Measurements from ENCODE around the gene TRAM2. TPM values are rescaled to one million over a fixed set of nuclear protein-coding genes. Genes with fewer than 3 reads are reported as not detected.
A peak's percentile ranks its signal among the peaks of the same experiment; 100 is the strongest.

The TRAM2 gene, protein sequence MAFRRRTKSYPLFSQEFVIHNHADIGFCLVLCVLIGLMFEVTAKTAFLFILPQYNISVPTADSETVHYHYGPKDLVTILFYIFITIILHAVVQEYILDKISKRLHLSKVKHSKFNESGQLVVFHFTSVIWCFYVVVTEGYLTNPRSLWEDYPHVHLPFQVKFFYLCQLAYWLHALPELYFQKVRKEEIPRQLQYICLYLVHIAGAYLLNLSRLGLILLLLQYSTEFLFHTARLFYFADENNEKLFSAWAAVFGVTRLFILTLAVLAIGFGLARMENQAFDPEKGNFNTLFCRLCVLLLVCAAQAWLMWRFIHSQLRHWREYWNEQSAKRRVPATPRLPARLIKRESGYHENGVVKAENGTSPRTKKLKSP
- total RNA-seq: 10 to 100 TPM; 16.1 to 24.8 (median 17.8) TPM
- long read RNA-seq, partial matches to known transcripts: 0 of 4 reads
- long read RNA-seq, other reads (novel, unspliced or antisense): 4 of 4 reads

- no peaks in the 10 kb centered on the region for H3K36me3 ChIP-seq
- DNase-seq (peak; percentile 89 to 91 (median 90)), ATAC-seq (peak; percentile 84 to 93 (median 88))
- H3K4me3 ChIP-seq: peak within 1 kb of the TSS; percentile 77 to 90 (median 86)
- TF ChIP-seq, protein P1, sequence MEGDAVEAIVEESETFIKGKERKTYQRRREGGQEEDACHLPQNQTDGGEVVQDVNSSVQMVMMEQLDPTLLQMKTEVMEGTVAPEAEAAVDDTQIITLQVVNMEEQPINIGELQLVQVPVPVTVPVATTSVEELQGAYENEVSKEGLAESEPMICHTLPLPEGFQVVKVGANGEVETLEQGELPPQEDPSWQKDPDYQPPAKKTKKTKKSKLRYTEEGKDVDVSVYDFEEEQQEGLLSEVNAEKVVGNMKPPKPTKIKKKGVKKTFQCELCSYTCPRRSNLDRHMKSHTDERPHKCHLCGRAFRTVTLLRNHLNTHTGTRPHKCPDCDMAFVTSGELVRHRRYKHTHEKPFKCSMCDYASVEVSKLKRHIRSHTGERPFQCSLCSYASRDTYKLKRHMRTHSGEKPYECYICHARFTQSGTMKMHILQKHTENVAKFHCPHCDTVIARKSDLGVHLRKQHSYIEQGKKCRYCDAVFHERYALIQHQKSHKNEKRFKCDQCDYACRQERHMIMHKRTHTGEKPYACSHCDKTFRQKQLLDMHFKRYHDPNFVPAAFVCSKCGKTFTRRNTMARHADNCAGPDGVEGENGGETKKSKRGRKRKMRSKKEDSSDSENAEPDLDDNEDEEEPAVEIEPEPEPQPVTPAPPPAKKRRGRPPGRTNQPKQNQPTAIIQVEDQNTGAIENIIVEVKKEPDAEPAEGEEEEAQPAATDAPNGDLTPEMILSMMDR (IDR thresholded peaks at IDR 0.05): peak in 2 of 4 donors; percentile 13 to 20
- peak; percentile 89 for TF ChIP-seq POLR2A (IDR thresholded peaks at IDR 0.05)
- intact Hi-C loops (cut with DNase I): no loop called here
- no peaks in the 10 kb centered on the region for H3K9me3 ChIP-seq
- WGBS (ENCODE audit: insufficient coverage, low coverage, low lambda C conversion rate, missing lambda C conversion rate): under 1% methylated on average over 27 of the region's 84 CpGs
- H3K27ac ChIP-seq: peak within 1 kb of the TSS; percentile 97 to 98 (median 97)
- H3K27me3 ChIP-seq: no peaks in the 10 kb centered on the region
- H3K4me1 ChIP-seq: peaks cover 0 to 17% (median 3%) of the 10 kb centered on the region in 4 donors
These were observed at the start of gene TRAM2 for GRCh38 chr6:52577022-52577777. TRAM2 (minus strand) TSS chr6:52577060; CDS start chr6:52576915, 145 bp downstream.

DNA sequence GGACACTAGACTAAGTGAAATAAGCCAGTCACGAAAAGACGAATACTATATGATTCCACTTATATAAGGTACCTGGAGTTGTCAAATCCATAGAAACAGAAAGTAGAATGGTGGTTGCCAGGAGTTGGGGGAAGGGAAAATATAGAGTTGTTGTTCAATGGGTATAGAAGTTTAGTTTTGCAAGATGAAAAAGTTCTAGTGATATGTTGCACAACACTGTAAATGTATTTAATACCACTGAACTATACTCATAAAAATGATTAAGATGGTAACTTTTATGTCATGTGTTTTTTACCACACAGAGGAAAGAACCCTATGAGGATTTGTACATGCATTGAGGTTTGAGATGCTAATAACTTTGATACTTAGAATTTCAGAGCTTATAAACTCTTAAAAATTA is 46.0 kb upstream of the TRAM2 start:
- no peak for TF ChIP-seq POLR2A (IDR thresholded peaks at IDR 0.05)
- TF ChIP-seq, protein P1 (IDR thresholded peaks at IDR 0.05): no peak
- intact Hi-C loops (cut with DNase I): no loop called here
- DNase-seq (no peak), ATAC-seq (no peak)
- Histone ChIP-seq H3K27me3 (no peaks in the 10 kb centered on the region), H3K9me3 (no peaks in the 10 kb centered on the region), H3K4me3 (no peak overlapping the region), H3K4me1 (peaks cover 0 to under 1% (median 0%) of the 10 kb centered on the region in 4 donors), H3K36me3 (no peaks in the 10 kb centered on the region), H3K27ac (no peak overlapping the region)
- WGBS (ENCODE audit: insufficient coverage, low coverage, low lambda C conversion rate, missing lambda C conversion rate): 100% methylated on average over 2 of the region's 2 CpGs

DNA sequence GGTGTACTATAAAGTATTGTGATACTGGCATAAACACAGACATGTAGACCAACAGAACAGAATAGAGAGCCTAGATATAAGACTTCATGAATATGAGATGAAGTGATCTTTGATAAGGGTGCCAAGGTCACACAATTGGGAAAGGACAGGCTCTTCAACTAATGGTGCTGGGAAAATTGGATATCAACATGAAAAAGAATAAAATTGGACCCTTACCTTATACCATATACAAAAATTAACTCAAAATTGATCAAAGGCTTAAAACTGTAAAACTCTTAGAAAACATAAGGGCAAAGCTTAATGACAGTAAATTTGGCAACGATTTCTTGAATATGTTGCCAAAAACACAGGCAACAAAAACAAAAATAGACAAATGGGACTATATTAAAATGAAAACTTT is 44.8 kb upstream of the TRAM2 start:
- DNase-seq: no peak
- TF ChIP-seq, protein P1 (IDR thresholded peaks at IDR 0.05): no peak
- no peak for TF ChIP-seq POLR2A (IDR thresholded peaks at IDR 0.05)
- no peaks in the 10 kb centered on the region for H3K27me3 ChIP-seq
- 50% methylated on average over 1 of the region's 1 CpG for WGBS (ENCODE audit: insufficient coverage, low coverage, low lambda C conversion rate, missing lambda C conversion rate)
- no peak overlapping the region for H3K27ac ChIP-seq
- intact Hi-C loops (cut with DNase I): no loop called here
- H3K9me3 ChIP-seq: no peaks in the 10 kb centered on the region
- peaks cover 0 to 12% (median 0%) of the 10 kb centered on the region in 4 donors for H3K4me1 ChIP-seq
- H3K4me3 ChIP-seq: no peak overlapping the region
- ATAC-seq: no peak
- no peaks in the 10 kb centered on the region for H3K36me3 ChIP-seq

- intact Hi-C loops (cut with DNase I): no loop called here
- H3K4me1 ChIP-seq: peaks cover 0 to 14% (median 0%) of the 10 kb centered on the region in 4 donors
- TF ChIP-seq POLR2A (IDR thresholded peaks at IDR 0.05): no peak
- TF ChIP-seq, protein P1 (IDR thresholded peaks at IDR 0.05): no peak
- no peaks in the 10 kb centered on the region for H3K27me3 ChIP-seq
- no peak overlapping the region for H3K27ac ChIP-seq
- no peak overlapping the region for H3K4me3 ChIP-seq
- DNase-seq (no peak), ATAC-seq (no peak)
- no peaks in the 10 kb centered on the region for H3K36me3 ChIP-seq
- no peaks in the 10 kb centered on the region for H3K9me3 ChIP-seq
These were observed 44.0 kb upstream of the TRAM2 start for GRCh38 chr6:52620906-52621190.

Data from right lobe of liver (tissue), 6 donors.